Right lobe of liver (tissue), 6 donors: ENCODE results near the gene PDP2. TPM values are rescaled to one million over a fixed set of nuclear protein-coding genes. Genes with fewer than 3 reads are reported as not detected.
"Not testable (repeated sequence)": the region's sequence is repeated elsewhere in the genome, so short reads cannot be mapped to it uniquely, and the experiment has no call there.

Source experiments
- ATAC-seq, 4 donors: fragments of 200-7000 bp; cut with Tn5 transposase; one replicate each; pipeline ENCODE4 v1.9.1; 2020; ENCODE audit warnings: mild to moderate bottlenecking in 4 of 4, moderate library complexity in 4 of 4
- DNase-seq, 3 donors: peaks; one replicate each; pipeline ENCODE4 v3.0.0-alpha.2; 2020
- H3K27ac ChIP-seq, 3 donors: fragments of 200-600 bp; one replicate each; pipeline ENCODE4 v1.8.0; 2022
- H3K27me3 ChIP-seq, 2 donors: fragments of 200-600 bp; one replicate each; pipeline ENCODE4 v1.8.0; 2022
- H3K36me3 ChIP-seq, 4 donors: fragments of 200-600 bp; sonication (generic) in 1 of 4; one replicate each; pipeline versions ENCODE4 v1.5.1 to v1.8.0; 2017 to 2022; ENCODE audit warnings: control low read depth in 1 of 4
- H3K4me1 ChIP-seq, 4 donors: fragments of 200-600 bp; sonication (generic) in 1 of 4; one replicate each; pipeline versions ENCODE4 v1.5.1 to v1.8.0; 2017 to 2022; ENCODE audit warnings: control low read depth in 1 of 4
- H3K4me3 ChIP-seq, 3 donors: fragments of 200-600 bp; one replicate each; pipeline ENCODE4 v1.8.0; 2022
- H3K9me3 ChIP-seq, 4 donors: fragments of 200-600 bp; sonication (generic) in 1 of 4; one replicate each; pipeline versions ENCODE4 v1.5.1 to v1.8.0; 2017 to 2022; ENCODE audit warnings: control low read depth in 1 of 4
- CTCF ChIP-seq, 4 donors: fragments of 200-600 bp in 3 of 4; fragments of 450-650 bp in 1 of 4; IDR thresholded peaks; one replicate each; pipeline versions ENCODE4 v1.5.1 to v1.8.0; 2016 to 2022; ENCODE audit warnings: antibody characterized with exemption in 4 of 4, mild to moderate bottlenecking in 2 of 4
- POLR2A ChIP-seq: fragments of 450-650 bp; IDR thresholded peaks from one replicate; pipeline ENCODE4 v1.6.1; 2017; ENCODE audit warnings: antibody characterized with exemption, mild to moderate bottlenecking
- WGBS: methylation state at CpG from one replicate; pipeline ENCODE4 v1.1.6; 2018; ENCODE audit warnings: low coverage, low lambda C conversion rate; ENCODE audit not compliant: insufficient coverage; ENCODE audit errors: missing lambda C conversion rate; 5-methylcytosine and 5-hydroxymethylcytosine counted together
- intact Hi-C, 2 donors: fragments of 100-400 bp; cut with DNase I; formaldehyde crosslinking; loops; one replicate each; pipeline versions ENCODE4 v1.11.2 to v1.14.1; 2022
- total RNA-seq, 6 experiments: library from RNA; depleted of rRNA in 2 of 6; stranded (reverse); fragments of >200 nt in 2 of 6; fragmentation: NEBNext Ultra II Directional in 3 of 6; extraction: Animal tissue kit (Norgen Biotek cat#: 25700) in 3 of 6; gene quantifications; one replicate each; pipeline versions ENCODE4 v1.1.0 to v1.2.4, GENCODE V29; 2016 to 2023
- donor health status: DM: no; HTN: yes; CAD: no.
- donor health status: DM: no; HTN: no; CAD: no.
- donor health status: DM: no; HTN: no; CAD: no.
- donor health status: DM: no; HTN: yes; CAD: no.
- donor health status: DM: no; HTN: yes; CAD: no.

The PDP2 gene
- total RNA-seq, 6 experiments from 2014 or later = 5.1 to 15.5 (median 10.8) TPM

DNA sequence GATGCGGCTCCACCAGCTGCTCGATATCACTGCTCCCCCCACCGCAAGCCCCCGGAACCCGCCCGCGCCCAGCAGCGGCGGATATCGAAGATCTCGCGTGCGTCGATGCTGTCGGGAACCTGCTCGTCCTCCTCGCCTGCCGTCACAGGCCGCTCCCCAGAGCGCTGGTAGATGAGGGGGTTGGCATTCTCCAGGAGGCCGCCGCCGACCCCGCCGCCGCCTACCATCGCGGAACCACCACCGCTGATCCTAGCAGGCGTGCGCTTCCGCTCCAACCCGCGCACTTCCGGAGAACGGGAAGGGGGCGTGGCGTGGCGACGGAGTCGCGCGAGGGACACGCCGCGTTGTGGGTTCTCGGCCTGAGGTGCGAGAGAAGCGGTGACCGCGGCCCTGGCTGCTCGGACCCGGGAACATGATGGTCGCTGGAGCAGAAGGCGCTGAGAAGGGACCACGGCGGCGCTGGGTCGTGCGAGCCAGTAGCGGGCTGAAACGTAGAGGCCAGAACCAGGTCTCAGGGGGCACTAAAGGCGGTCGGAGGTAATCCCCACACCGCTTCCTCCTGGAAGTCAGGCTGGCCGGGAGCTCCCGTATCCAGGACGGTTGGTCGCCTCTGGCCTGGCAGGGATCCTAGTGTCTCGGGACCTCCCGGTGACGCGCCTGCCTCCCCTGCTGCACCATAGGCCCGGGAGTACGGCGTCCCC lies 54.0 kb downstream of the PDP2 start, which contains the start of gene CIAO2B:
Gene CIAO2B (minus strand): TSS at position 265 of the 701 bp plus-strand sequence. CDS start 38 bp downstream, at position 227.
- peak; percentile 63 to 69 (median 66) for ATAC-seq
- peaks cover 0 to 42% (median 19%) of the 10 kb centered on the region in 4 donors for H3K4me1 ChIP-seq
- TF ChIP-seq CTCF (IDR thresholded peaks at IDR 0.05) = no peak
- TF ChIP-seq POLR2A = peak; percentile 84
- H3K27me3 ChIP-seq = no peaks in the 10 kb centered on the region
- peak; percentile 91 to 93 (median 92) for DNase-seq
- 0% methylated on average over 2 of the region's 76 CpGs for WGBS
- intact Hi-C loops = no loop called here
- peak within 1 kb of the TSS; percentile 95 to 99 (median 95) for H3K27ac ChIP-seq
- H3K4me3 ChIP-seq = peak within 1 kb of the TSS; percentile 94 to 100 (median 98)
- no peaks in the 10 kb centered on the region for H3K9me3 ChIP-seq
- peaks cover 0 to 14% (median 7%) of the 10 kb centered on the region in 4 donors for H3K36me3 ChIP-seq

DNA sequence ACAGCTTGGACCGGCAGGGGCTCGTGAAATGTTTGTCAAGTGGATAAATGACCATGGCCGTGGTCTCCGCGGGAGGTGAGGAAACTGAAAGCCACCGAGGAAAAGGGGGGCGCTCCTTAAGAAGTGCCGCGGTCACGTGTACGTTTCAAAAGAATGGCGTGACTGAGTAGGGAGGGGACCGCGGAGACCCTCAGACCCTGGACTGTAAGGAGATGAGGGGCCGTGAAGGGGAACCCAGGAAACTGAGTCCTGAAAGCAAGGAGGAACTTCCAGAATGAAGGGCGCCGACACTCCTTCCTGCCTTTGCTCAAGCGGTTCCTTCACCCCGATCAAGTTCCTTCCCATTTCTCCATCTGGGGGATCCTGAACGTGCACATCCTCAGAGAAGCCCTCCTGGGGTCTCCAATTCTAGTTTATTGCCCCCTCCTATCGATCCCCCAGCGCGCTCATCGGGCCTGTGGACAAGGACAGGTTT lies 54.6 kb downstream of the PDP2 start:
- intact Hi-C loops, DNase-seq: not testable (repeated sequence)
- peaks cover 0 to 20% (median 10%) of the 10 kb centered on the region in 4 donors for H3K36me3 ChIP-seq

DNA sequence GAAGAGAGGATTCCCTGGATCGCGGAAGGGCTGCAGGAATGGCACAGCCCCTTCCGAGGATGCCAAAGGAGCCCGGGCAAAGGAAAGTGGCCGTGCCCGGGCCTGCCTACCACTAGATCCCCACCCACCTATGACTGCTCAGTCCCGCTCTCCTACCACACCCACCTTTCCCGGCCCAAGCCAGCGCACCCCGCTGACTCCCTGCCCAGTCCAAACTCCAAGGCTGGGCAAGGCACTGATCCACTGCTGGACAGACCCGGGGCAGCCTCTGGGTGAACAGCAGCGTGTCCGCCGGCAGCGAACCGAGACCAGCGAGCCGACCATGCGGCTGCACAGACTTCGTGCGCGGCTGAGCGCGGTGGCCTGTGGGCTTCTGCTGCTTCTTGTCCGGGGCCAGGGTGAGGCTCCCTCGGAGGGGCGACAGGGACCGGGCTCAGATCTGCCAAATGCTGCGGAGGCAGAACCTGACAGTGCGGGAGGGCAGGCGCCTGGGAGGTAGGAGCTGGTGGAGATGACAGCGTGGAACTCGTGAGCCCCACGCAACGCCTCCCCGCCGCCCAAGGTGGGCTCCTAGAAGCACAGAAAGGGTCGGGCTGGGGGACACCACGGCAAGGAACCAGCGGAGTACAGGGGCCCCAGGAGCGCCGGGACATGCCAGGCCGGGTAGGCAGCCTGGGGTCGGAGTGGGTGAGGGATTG lies 55.1 kb downstream of the PDP2 start, which contains the start of gene CES2:
Gene CES2 (plus strand): TSS at position 203 of the 698 bp plus-strand sequence. CDS start 120 bp downstream, at position 323.
- 25% methylated on average over 15 of the region's 44 CpGs for WGBS
- peaks cover 0 to 44% (median 21%) of the 10 kb centered on the region in 4 donors for H3K4me1 ChIP-seq
- DNase-seq (peak; percentile 90 to 97 (median 95)), ATAC-seq (peak; percentile 73 to 86 (median 80))
- H3K36me3 ChIP-seq = peaks cover 4 to 26% (median 14%) of the 10 kb centered on the region in 4 donors
- peak within 1 kb of the TSS; percentile 95 to 99 (median 96) for H3K27ac ChIP-seq
- H3K27me3 ChIP-seq = no peaks in the 10 kb centered on the region
- TF ChIP-seq POLR2A (peak; percentile 94), CTCF (IDR thresholded peaks at IDR 0.05) (no peak)
- intact Hi-C loops = no loop called here
- H3K4me3 ChIP-seq = peak within 1 kb of the TSS; percentile 94 to 100 (median 98)
- H3K9me3 ChIP-seq = no peaks in the 10 kb centered on the region

More for the DNA sequence above, 54.6 kb downstream of the PDP2 start:
- peak overlapping the region; percentile 95 to 99 (median 95) for H3K27ac ChIP-seq
- peaks cover 0 to 47% (median 22%) of the 10 kb centered on the region in 4 donors for H3K4me1 ChIP-seq
- peak overlapping the region; percentile 94 to 100 (median 98) for H3K4me3 ChIP-seq
- WGBS = 0% methylated on average over 5 of the region's 24 CpGs
- H3K9me3 ChIP-seq, ATAC-seq, H3K27me3 ChIP-seq: not testable (repeated sequence)

DNA sequence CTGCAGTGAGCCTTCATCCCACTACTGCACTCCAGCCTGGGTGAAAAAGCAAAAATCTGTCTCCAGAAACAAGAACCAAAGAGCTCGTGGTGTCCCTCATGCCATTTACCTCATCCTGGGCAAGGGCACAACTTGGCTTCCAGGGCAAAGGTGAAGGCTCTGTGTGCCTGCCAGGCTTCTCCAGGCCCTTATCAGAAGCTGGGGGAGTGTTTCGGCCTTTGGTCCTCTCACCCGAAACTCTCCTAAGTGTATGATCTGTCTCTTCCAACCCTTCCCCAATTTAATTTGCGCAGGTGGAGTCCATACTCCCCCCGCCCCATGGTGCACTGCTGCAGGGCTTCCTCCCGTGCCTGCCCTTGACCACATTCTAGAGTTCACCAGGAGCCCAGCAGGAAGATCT lies 56.1 kb downstream of the PDP2 start:
- peak overlapping the region; percentile 95 to 99 (median 96) for H3K27ac ChIP-seq
- 31% methylated on average over 4 of the region's 6 CpGs for WGBS
- H3K4me3 ChIP-seq = peak overlapping the region; percentile 94 to 100 (median 98)
- H3K9me3 ChIP-seq = no peaks in the 10 kb centered on the region
- peaks cover 0 to 43% (median 19%) of the 10 kb centered on the region in 4 donors for H3K4me1 ChIP-seq
- no peaks in the 10 kb centered on the region for H3K27me3 ChIP-seq
- intact Hi-C loops = no loop called here
- peaks cover 4 to 36% (median 22%) of the 10 kb centered on the region in 4 donors for H3K36me3 ChIP-seq
- peak; percentile 30 for TF ChIP-seq POLR2A
- TF ChIP-seq CTCF (IDR thresholded peaks at IDR 0.05) = no peak
- peak in 2 of 3 donors; percentile 79 to 82 for DNase-seq
- ATAC-seq = peak; percentile 52 to 65 (median 57)
